Measurements from ENCODE around the gene PHACTR3.

The PHACTR3 gene

GRCh38 chr20:59765599-59766177 is 161.3 kb downstream of the PHACTR3 start:
- no peak for DNase-seq

DNA sequence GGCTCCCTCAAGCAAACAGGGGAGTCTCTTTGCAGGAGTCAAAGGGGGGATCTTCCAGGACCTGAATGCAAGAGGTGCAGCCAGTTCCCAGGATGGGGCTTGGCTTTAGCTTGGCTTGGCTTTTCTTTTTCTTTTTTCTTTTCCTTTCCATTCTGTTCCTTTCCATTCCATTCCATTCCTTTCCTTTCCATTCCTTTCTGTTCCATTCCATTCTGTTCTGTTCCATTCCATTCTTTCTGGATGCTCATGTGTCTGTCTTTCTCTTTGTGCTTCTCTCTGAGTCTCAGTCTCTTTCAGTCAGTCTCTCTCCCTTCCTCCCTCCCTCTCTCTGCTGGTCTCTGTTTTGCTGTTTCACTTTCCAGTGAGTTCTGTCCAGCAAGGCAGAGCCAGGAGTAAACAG is 163.3 kb downstream of the PHACTR3 start:
- no peak for DNase-seq

DNA sequence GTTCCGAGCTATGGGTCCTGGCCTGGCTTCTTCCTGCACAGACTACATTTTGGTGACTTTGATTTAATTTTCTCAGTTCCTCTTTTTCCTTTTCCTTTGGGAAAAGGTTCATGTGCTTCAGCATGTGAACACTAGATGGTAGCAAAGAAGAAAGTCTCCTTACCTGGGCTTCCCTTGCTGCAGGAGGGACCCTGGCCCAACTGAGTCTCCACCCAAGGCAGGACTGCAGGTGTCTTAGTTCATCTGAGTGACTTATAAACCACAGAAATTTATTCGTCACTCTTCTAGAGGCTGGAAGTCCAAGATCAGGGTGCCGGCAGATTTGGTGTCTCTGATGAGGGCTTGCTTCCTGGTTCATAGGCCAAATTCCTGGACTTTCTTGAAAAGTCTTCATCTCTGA is 165.9 kb downstream of the PHACTR3 start:
- DNase-seq: no peak

GRCh38 chr20:59770851-59771250 is 166.5 kb downstream of the PHACTR3 start:
- no peak for DNase-seq

DNA sequence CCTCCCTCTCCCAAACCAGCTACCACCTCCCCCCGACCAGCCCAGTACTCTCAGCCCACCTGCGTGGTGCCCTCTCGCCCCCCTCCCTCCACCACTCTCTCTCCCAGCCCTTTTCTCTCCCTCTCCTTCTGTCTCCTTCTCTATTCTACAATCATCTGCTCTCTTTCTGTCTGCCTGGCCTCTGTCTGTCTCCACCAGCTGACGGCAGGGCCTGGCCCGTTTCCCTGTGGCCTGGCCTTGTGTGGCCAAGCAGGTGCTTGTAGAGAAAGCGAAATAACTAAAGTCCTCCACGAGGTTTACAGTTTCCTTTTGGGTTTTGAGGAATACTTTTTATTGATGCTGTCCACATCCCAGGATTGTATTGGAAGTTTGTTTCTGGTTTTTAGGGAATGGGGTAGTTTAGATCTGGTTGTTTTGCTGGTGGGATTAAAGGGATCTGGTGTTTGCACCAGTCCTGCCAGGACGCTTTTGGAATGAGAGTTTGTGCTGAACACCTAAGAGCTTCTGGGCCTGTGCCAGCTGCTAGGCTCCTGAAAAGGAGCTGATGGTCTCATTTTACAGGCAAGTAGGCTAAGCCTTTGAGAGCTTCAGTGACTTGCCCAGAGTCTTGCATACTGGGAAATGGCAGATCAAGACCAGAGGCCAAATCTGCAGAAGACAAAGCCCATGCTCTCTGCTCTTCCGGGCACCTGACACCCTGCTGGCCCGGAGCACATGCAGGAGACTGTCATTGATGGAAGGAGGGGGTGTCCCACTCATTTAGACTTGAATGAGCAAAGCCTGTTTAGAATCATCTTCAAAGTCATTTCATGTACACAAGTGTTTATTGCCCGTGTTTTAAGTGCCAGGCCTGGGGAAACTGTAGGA is 167.4 kb downstream of the PHACTR3 start:
- DNase-seq: no peak

- DNase-seq: no peak
These were observed 168.0 kb downstream of the PHACTR3 start for GRCh38 chr20:59772373-59772705.

DNA sequence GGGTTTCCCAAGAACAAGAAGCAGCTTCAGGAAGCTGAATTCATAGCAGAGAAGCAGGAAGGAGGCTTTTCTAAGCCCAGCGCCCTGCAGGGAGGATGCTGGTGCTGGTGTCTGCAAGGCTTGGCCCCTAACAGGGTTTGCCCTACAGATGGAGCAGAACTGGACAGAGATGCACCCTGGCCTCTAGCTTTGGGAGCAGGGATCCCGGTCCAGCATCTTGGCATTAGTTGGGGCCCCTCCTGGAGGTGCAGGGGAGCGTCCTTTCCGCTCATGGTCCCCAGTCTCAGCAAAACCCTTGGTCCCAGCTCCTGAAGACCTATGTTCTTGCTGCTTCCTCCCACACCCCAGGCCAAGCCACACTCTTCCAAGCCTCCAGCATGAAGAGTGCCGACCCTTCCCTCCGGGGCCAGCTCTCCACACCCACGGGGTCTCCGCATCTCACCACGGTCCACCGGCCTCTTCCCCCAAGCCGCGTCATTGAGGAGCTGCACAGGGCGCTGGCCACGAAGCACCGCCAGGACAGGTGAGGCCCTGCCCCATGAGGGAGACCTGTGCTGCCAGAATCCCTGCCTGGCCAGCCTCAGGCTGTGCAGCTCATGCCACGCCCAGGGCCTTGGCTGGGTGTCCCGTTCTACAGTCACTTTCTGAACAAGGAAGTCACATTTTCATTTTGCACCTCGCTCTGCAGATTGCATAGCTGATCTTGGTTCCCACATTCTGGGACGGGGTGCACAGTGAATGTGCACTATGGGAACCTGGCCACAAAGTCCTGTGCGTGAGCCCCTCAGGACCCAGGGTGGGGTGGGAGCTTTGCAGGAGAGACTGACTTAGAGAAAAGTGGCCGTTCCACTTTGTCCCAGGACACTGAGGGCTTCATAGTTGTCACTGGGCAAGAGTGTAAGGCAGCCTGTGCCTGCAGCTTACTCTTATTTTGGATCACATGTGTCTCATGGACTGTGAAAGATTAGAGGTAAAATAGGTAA is 168.9 kb downstream of the PHACTR3 start:
- no peak for DNase-seq

- no peak for DNase-seq
These were observed 169.9 kb downstream of the PHACTR3 start for GRCh38 chr20:59774204-59774641.

DNA sequence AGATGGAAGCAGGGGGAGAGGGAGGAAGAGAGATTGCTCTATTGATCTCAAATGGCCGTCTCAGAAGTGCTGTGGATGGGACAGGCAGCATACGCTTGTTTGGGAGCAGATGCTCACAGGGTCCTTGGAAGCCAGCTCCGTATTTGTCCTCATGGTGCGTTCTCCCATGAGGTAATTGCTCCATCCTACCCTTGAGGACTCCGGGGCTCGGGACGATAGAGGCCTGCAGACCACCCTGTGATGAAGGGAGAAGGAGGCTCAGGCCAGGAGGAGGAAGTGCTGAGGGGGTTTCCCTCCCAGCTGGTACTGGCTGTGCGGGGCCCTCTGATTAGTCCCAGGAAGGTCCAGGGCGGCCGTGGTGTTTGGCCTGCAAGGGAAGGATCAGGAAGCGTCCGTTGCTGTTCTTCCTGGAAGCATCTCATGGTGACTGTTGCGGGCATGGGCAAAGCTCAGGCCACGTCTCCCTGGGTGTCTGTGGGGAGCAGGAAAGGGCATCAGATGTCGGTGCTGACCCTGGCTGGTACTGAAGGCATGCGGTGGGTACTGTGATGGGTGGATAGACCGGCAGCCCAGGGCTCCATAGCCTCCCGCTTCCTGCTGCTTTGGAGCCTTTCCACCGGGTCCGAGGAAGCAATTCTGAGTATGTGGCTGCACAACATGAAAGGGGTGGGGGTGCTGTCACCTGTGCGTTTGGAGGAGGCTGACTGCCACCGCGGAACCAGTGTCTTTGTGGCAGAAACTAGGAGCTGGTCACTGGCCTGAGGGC is 170.8 kb downstream of the PHACTR3 start:
- DNase-seq: no peak

- no peak for DNase-seq
These were observed 171.3 kb downstream of the PHACTR3 start for GRCh38 chr20:59775687-59776055.

GRCh38 chr20:59776059-59776603 is 171.8 kb downstream of the PHACTR3 start:
- DNase-seq: no peak

DNA sequence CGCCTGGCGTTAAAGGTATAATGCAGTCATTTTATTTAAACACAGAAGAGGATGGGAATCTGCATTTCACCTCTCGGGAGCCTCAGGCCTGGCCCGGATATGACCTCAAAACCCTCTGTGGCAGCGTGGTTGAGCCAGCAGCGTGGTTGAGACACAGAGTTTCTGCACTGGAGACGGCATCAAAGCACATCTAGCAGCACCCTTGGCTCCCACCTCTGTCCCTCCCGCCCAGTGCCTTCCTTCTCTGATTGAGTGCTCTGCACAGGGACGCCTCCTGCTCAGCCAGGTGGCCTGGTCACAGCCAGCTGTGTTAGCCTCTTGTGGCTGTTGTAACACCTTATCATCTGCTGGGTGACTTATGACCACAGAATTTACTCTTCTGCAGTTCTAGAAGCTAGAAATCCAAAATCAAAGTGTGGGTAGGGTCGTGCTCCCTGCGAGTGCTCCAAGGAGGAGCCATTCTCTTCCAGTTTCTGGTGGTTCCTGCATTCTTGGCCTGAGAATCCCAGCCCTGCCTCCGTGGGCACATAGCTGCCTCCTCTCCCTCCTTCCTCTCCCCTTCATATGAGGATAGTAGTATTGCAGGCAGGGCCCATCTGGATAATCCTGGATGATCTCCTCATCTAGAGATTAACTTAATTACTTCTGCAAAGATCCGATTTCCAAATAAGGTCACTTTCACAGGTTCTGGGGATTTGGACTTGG is 172.4 kb downstream of the PHACTR3 start:
- no peak for DNase-seq

DNA sequence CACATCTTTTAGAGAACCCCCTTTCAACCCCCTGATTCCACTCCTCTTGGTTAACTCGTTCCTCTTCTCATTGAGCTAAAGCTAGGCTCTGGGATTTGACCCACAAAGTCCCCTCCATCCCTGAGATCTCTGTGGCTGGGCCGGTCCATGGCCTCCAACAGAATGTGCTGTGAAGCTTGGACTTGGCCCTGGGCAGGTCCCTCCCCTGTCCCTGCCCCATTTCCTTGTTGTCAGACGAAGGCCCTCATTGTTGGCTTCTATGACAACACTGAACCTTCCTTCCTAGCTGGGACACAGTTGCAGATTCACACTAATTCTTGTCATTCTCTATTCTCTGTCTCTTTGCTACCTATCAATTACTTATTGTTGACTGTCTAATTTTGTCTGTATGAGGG is 173.0 kb downstream of the PHACTR3 start:
- DNase-seq: no peak

- DNase-seq: no peak
These were observed 173.7 kb downstream of the PHACTR3 start for GRCh38 chr20:59777814-59778575.

DNA sequence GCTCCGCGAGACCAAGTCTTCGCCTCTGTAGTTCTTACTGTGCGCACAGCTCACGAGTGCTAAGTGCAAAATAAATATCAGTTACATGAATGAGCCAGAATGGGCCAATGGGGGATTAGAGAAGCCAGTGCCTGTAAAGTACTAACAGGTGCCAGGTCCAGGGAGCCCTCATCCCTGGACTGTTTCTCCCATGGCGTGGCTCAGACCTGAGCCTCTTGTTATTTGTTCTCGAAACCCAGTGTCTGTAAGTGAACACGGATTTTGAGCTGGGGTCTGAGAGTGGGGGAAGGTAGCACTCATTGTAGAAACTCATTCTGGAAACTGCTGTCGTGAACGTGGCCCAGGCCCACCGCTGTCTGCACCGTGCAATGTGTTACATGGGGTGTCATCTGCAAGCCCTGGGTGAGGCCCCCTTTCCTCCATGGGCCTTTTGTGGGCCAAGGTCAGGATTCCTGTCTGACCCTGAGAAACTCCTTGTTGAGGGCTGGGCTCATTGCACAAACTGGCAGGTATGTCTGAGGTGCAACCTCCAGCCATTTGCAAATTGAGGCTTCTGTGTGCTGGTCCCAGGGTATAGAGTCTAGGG is 174.4 kb downstream of the PHACTR3 start:
- no peak for DNase-seq

DNA sequence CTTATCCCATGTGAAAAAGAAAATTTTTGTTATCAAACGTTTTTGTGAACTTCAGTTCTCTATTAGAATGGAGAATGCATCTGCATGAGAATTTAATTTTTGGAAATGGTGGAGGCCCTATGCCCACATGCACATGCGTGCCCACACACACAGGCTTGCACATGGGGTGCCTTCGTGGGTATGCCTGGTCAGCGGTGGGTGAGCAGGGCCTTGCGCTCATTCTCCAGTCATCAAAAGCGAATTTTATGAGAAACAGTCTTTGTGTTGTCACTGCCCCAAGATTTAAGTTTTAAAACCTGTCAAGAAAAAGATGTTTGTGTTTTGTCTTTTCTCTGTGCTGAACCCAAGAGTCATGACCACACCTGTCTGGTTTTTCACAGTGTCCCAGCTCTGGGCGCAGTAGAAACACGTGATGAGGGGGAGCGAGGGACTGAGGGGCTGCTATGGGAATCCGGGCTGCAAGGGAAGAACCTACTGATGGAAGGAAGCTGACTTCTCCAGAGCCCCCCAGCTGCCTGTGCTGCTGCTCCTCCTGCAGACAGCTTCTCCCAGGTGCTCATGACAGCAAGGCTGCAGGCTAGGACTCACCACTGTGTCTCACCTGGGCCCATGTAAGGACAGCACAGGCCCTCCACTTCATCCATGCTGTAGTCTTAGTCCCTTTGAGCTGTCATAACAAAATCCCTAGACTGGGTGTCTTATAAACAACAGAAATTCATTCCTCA is 175.5 kb downstream of the PHACTR3 start:
- no peak for DNase-seq

DNA sequence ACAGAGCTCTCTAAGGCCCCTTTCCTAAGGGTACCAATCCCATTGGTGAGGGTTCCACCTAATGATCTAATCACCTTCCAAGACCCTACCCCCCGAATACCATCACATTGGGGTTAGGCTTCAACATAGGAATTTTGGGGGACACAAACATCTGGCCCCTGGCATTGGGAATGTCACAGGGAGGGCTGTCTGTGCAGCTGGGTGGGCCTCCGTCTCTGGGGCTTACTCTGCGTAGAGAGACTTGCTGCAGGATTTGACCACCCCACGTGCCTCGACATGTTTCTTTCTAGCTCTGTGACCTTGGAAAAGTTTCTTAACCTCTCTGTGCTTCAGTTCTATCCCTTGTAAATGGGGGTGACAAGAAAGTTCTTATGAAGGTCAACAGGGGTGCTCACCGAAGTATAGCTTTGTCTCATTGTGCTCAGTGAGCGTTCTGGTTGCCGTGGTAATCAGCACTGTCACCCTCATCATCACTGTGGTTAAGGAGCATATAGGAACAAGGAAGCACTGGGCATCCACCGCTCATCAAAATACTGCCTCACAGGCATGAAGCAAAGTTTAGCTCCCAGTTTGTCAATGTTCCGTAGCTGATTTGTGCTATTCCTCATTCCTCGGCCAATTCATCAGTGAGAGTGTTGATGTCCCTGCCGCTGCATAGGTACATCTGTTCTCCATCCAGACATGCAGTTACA is 176.3 kb downstream of the PHACTR3 start:
- no peak for DNase-seq

- no peak for DNase-seq
These were observed 176.9 kb downstream of the PHACTR3 start for GRCh38 chr20:59781226-59781625.

- DNase-seq: peak; percentile 0
These were observed 178.8 kb downstream of the PHACTR3 start for GRCh38 chr20:59782986-59783640.

All from CD4-positive, alpha-beta T cell treated with Interleukin-4 for 4 hours (primary cell).